NOMO-1 treated with DMSO at 0.1 percent for 48 hours (cell line): ENCODE data around the gene MRPL19.
"Not testable (repeated sequence)": the region's sequence is repeated elsewhere in the genome, so short reads cannot be mapped to it uniquely, and the experiment has no call there.

Experiments
- DNase-seq: peaks from one replicate; lab custom pipeline; 2025; ENCODE audit not compliant: unreplicated experiment; lab: John Stamatoyannopoulos, UW

MRPL19 gene

DNA sequence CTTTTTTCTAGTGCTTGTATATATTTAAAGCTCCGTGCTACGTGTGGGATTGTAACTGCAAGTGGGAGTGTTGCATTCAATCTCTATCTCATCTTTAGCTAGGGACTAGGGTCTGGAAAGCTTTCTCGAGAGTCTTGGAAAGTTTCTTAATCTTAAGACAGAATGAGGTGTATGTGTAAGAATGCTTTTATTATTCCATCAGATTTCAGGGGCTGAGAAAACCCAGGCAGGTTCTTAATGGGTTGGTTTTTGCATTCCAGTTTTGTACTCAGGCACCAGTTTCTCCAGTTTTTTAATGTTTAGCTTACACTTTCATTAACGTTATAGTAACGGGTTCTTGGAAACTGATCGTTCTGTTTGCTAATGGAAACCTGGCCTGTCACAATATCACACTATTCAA, 20.3 kb downstream of the MRPL19 start:
- DNase-seq = no peak

DNA sequence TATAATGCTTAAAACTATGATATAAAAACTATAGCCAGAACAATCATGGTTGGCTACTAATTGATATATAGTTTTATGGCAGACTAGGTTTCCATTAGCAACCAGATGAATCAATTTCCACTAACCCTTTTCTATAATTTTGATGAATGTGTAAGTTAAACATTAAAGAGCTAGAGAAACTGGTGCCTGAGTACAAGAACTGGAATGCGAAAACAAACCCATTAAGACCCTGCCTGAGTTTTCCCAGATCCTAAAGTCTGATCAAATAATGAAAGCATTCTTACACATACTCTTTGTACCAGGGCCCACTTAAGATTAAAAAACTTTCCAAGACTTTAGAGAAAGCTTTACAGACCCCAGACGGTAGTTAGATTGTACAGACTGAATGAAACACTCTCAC, 21.3 kb downstream of the MRPL19 start:
- no peak for DNase-seq

DNA sequence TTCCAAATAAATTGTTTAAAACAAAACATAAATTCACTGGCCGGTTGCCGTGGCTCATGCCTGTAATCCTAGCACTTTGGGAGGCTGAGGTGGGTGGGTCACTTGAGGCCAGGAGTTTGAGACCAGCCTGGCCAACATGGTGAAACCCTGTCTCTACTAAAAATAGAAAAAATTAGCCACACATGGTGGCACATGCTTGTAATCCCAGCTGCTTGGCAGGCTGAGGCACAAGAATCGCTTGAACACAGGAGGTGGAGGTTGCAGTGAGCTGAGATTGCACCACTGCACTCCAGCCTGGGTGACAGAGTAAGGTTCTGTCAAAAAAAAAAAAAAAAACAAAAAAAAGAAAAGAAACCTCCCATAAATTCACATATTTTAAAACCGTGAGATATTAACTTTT, 28.8 kb downstream of the MRPL19 start:
- not testable (repeated sequence) for DNase-seq

DNA sequence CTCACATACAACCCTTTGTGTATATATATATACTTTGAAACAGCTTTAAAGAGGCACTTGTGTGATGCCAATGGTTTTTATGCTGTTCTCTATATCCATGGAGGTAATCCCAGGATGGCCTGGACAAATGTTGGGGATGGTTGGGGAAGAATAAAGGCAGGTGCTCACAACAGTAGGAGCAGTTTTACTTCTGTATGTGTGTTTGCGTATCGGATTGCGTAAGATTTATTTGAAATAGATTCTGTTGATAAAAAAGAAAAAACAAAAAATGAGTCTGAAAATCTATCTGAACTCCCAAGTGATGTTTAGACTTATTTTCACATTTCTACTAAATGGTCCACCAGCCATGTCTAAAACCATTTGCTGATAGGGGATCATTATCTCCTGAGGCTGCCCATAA, 29.3 kb downstream of the MRPL19 start:
- no peak for DNase-seq

DNA sequence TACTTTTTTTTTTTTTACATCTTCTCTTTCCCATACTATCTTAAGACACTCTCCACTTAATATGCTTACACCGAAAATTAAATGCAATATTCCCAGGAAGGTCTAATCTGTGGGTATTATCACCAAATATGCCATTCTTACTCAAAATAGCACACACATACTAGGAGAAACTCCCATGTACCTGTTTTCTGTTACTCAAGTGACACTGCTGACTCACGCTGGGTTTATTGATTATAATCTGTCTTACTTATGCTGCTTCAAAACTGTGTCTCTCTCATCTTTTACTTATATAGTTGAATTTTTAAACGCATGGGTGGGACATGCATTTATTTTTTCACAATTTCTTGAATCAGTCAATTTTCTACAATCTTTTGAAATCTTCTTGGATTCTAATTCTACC, 29.9 kb downstream of the MRPL19 start:
- DNase-seq = no peak

DNA sequence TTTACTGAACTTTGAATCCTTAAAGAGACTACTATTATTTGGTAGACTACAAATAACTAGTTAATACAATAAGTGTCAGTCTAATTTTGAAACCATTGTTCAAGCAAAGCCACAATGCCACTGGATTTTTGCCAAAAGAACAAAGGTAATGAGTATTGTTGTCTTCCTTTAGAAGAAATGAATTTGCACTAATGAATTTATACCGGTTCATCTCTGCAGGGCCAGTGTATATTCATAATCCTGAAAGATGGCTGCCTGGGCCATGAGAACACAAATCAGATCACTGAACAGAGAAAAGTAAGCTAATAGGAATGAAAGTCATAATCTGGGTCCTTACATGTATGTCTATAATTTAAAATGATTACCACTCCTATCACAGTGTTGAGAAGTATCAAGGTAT, 33.0 kb downstream of the MRPL19 start:
- no peak for DNase-seq

DNA sequence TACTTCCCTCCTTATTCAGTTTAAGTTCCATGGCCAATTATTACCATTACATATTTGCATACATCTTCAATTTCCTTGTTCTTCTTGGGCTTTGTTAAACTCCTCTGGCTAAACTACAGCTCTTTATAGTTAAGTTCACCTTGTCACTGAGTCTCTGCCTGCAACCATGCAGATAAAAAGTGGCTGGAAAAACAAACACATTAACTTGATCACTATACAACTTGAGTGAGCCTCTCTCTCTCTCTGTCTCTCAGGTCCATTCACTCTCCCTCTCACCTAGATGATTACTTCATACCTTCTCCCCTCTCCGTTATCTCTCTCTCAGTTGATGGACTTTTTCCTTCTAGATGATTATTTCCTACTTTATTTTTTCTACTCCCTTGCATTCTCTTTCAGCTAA, 33.8 kb downstream of the MRPL19 start:
- no peak for DNase-seq

DNA sequence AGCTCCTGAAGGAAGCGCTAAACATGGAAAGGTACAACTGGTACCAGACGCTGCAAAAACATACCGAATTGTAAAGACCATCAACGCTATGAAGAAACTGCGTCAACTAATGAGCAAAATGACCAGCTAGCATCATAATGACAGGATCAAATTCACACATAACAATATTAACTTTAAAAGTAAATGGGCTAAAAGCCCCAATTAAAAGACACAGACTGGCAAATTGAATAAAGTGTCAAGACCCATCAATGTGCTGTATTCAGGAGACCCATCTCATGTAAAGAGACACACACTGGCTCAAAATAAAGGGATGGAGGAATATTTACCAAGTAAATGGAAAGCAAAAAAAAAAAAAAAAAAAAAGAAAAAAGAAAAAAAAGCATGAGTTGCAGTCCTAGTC, 36.8 kb downstream of the MRPL19 start:
- DNase-seq = not testable (repeated sequence)

DNA sequence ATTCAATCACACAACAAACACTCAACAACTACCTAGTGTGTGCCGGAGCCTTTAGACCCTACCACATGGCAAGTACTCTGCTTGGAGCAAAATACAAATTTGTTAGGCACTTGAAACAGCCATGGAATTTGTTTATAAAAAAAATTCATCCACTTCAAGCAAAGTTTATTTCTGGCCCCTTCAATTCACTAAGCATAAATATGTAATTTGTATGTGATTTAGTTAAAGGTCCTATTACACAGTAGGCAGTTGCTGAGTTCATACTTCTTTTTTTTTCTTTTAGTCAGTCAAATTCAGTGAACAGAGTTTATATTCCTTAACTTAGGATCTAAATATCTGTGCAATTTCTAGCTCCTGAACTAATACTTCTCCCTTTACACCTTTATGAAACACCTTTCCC, 41.6 kb downstream of the MRPL19 start:
- DNase-seq = no peak

DNA sequence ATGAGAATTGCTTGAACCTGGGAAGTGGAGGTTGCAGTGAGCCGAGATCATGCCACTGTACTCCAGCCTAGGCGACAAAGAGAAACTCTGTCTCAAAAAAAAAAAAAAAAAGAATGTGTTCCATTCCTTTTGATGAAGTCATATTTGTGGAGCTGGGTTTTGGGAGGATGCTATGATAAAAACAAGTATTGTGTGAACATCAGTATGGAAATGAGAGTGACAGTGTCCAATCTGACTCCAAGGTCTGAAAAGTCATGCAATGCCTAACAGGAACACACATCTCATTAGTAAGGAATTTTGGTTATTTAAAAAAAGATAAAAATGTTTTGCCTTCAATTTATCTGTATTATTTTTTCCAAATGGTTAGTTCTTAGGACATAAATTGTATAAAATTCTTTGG, 52.3 kb downstream of the MRPL19 start:
- DNase-seq = no peak

DNA sequence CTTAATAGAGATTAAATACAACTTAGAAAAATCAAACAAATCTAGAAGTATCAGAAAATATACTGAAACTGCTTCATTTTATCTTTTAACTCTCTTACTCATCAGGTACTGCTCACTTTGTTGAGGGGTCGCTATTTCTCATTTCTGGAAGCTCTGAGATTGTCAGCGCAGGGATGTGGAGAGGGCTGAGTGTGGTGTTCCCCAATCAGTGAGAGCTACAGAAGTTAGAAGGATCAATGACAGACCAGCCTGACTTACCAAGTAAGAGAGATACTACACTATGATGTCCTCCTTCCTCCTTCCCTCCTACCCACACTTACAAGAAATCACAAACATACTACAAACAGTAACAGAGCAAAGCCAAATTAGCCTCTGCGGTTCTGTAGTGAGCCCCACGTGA, 56.0 kb downstream of the MRPL19 start:
- DNase-seq = no peak

DNA sequence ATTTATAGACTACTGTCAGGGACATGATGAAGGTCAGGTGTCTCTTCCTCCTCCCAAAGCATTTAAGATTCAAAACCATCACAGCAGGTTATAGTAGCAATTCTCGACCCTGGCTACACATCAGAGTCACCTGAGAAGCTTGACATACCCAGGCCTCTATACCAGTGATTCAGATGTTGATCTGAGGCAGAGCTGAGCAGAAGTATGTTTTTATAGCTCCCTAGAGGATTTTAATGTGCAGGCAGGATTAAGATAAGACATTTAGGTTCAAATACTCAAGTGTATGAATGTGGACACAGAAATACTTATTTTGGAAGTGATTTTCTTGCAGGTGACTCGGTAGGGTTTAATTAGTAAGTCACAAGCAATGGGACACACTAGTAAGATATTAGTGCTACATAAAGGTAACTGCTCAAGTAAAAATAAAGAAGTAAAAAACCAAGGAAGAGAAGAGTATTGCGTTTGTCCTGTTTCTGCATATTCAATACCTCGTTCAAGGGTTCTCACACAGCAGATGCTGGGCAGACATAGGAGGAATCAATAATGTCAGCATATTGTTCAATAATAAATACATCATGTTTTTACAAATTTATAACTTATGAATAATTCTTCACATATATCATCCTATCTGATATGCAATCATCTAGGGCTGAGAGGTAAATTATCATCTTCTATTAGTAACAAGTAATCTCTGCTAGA, 57.2 kb downstream of the MRPL19 start:
- DNase-seq = no peak

DNA sequence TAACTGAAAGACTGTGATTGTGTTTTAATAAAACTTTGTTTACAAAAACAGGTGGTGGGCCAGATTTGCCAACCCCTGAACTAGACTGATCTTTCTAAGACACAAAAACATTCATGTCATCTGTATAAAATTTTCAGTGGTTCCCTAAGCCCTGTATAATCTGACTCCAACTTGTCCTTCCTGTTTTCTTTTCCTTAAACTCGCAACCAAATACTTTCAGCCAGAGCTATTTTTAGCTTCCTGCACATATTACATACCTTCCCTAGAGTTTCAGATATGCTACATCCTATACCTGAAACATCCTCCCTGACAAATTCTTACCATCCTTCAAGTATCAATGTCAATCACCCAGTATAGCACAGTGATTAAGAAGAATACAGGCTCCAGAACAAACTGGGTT, 59.3 kb downstream of the MRPL19 start:
- no peak for DNase-seq

DNA sequence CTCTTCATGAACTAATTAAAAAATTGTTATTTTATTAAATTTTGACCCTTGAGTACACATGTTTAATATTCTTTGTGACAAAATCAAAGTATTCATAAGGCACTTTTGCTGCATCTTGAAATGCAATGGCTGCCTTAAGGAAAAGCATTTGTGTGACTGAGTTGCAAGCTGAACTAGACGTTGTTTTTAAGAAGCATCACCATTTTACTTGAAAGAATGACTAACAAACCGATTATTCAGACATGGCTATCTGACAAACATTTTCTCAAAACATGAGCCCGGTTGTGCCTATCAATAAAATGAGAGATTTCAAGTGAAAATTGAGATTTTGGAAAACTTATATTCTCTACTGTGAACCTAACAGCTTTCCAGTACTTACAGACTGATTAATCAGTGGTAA, 61.3 kb downstream of the MRPL19 start:
- no peak for DNase-seq

DNA sequence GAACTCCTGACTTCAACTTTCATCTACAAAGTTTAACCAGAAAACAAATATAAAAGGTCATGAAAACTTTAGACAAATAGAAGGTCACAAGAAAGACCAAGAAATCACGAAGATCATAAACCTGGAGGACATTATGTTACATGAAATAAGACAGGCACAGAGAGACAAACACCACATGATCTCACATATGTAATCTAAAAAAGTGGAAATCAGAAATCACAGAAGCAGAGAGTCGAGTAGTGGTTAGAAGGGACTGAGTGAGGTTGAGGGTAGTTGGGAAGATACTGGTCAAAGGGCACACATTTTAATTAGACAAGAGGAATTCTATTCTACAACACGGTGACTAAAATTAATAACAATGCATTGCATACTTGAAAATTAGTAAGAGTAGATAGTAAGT, 62.7 kb downstream of the MRPL19 start:
- DNase-seq = no peak

DNA sequence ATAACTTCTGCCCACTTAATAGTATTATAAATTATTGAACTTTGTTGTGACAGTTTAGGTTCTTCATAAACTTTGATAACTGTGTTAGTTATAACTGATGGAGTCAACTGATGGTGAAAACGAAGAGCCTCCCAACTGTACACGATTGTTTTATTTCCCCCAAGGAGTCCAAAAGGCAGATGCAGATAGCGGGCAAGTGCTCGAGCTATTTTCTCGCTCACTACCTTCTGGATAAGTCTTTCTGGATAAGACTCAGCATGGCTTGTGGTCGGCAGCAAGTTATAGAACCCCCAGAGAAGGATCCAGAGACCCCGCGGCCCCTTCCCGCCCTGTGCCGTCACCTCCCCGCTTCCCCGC, 63.6 kb downstream of the MRPL19 start:
- peak; percentile 43 for DNase-seq

DNA sequence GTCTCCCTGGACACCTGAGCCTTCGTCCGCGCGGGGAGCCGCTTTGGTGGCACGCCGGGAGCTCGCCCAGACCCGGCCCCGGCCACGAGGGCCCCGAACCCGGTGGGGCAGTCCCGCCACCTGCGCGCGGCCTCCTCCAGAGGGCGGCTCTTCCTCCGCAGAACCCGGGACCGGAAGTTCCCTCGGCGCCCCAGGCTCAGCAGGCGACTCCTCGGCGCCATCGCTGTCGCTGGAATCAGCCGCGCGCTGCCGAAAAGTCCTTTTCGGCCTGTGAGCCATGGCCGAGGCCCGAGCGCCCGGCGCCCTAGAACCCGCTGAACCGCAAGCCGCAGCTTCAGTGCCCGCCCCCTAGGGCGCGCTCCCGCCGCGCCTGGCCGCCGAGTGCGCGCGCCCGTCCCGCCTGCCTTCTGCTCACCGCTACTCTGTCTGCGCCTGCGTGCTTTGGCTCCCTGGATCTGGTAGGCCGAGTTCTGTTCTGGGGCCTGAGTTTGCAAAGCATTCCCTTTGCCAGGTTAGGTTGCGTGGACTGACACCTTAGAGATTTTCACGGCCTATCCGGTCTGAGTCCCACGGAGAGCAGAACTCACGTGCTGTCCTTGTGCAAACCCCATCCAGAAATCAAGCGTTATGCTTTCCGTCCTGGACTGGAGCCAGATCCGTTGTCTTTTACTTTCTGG, 64.1 kb downstream of the MRPL19 start, which contains the start of gene GCFC2:
TSS of gene GCFC2 (minus strand) at position 339 of the 677 bp plus-strand sequence. CDS start at position 279, 60 bp downstream.
- DNase-seq = peak; percentile 85

DNA sequence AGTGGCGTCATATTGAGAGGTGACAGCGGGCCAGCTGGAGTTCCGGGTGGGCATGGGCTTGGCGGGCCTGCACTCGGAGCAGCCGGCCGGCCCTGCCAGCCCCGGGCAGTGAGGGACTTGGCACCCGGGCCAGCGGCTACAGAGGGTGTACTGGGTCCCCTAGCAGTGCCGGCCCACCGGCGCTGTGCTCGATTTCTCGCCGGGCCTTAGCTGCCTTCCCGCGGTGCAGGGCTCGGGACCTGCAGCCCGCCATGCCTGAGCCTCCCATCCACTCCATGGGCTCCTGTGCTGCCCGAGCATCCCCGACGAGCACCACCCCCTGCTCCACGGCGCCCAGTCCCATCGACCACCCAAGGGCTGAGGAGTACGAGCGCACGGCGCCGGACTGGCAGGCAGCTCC, 65.0 kb downstream of the MRPL19 start:
- not testable (repeated sequence) for DNase-seq

DNA sequence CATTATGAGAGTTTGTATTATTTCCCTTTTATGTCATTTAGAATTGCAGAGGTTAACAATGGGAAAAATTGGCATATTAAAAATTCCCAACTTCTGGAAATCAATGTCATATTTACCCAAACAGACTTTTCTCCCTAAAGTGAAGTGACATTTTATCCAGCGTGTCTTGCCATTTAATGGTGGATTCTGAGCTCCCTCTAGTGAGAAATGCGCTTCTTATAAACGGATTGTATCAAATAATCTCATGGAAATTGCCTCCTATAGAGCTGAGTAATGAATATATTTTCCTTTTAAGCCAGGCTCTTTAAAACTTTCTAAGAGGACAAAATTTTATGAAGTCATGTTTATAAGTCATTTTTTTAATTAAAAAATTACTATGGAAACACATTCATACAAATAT, 69.8 kb downstream of the MRPL19 start:
- DNase-seq = no peak

DNA sequence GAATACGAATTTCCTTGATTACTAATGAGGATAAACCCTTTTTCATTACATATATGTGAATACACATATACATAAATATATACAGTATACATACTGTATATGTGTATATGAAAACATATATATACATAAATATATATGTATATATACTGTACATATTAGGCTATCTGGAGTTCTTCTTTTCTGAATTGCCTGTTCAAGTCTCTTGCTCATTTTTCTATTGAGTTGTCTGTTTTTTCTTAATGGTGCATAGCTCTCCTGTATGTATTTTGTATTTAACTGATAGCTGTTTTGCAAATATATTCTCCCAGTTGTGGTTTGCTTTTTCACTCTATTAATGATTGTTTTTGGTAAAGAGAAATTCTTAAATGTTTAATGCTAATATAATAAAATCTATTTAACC, 73.0 kb downstream of the MRPL19 start:
- DNase-seq = no peak

DNA sequence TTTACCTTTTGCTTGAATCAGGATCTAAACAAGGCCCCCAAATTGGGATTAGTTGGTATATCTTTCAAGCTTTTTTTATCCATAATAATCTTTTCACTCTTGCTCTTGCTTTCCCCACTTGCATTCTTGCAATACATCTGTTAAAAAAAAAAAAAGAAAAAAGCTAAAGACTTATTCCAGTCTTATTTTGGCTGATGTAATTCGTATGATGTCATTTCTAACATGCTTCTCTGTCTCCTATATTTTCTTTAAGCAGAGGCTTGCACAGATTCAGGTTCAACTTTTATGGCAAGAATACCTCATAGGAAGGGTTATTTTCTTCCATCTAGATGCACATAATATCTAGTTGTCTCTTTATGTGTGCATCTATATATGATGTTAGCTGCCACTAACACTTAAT, 73.9 kb downstream of the MRPL19 start:
- DNase-seq = no peak

DNA sequence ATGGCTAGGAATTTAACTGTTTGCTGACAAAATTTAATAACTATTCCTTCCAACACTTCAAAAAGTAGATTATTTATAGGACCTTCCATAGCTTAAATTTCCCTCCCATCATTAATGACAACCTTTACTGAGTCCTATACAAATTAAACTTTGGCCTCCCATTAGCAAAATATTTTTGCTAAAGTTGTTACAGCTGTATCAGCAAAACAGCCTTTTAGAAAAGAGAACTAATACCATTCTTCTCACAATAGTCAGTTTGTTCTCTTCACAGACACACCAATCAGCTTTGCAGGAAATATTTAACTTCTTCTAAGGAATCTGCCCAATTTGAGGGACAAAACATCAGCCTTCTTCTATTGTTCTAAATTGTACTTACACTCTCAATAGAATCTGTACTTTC, 76.1 kb downstream of the MRPL19 start:
- DNase-seq = no peak
